Calu3 (cell line): ENCODE measurements around the gene FOXO1. TPM values are rescaled to one million over a fixed set of nuclear protein-coding genes. Genes with fewer than 3 reads are reported as not detected.

ENCODE experiments used
- BruUV-seq: library from RNA; stranded (reverse); fragments of 400-500 nt; replicated peaks from 2 replicates; lab custom pipeline; 2021; lab: Mats Ljungman, UMichigan
- CTCF ChIA-PET: fragments of 300-600 bp; sonication (Branson Sonifier 250); formaldehyde crosslinking; loops from one replicate; lab custom pipeline; 2022; ENCODE audit warnings: antibody characterized with exemption; lab: Charles Lee
- DNase-seq: peaks from one replicate; pipeline ENCODE4 v3.0.0; 2022
- H3K27ac Mint-ChIP-seq: one replicate; pipeline ENCODE4 v1.8.0; 2022; ENCODE audit warnings: mixed read lengths; ENCODE audit not compliant: unreplicated experiment
- H3K27me3 Mint-ChIP-seq: one replicate; pipeline ENCODE4 v1.8.0; 2022; ENCODE audit warnings: mixed read lengths; ENCODE audit not compliant: unreplicated experiment
- H3K36me3 Mint-ChIP-seq: one replicate; pipeline ENCODE4 v1.8.0; 2022; ENCODE audit warnings: mild to moderate bottlenecking, moderate library complexity, mixed read lengths; ENCODE audit not compliant: insufficient read depth, unreplicated experiment
- H3K4me1 Mint-ChIP-seq: one replicate; pipeline ENCODE4 v1.8.0; 2022; ENCODE audit warnings: mild to moderate bottlenecking, low read depth, mixed read lengths; ENCODE audit not compliant: unreplicated experiment
- H3K4me3 Mint-ChIP-seq: one replicate; pipeline ENCODE4 v1.8.0; 2022; ENCODE audit warnings: mild to moderate bottlenecking, low read depth, moderate library complexity, mixed read lengths; ENCODE audit not compliant: unreplicated experiment
- H3K9me3 Mint-ChIP-seq: one replicate; pipeline ENCODE4 v1.8.0; 2022; ENCODE audit warnings: low read depth, mixed read lengths; ENCODE audit not compliant: unreplicated experiment
- intact Hi-C: fragments of 100-400 bp; cut with micrococcal nuclease; formaldehyde crosslinking; loops from one replicate; pipeline ENCODE4 v1.10.0; 2022; ENCODE audit not compliant: unreplicated experiment
- total RNA-seq: library from RNA; stranded (reverse); gene quantifications from 2 replicates; pipeline ENCODE4 v1.2.3, GENCODE V29; 2022
- TF ChIP-seq, protein P1 (sequence below): fragments of 200-600 bp; IDR thresholded peaks from one replicate; pipeline ENCODE4 v1.8.0; 2022; ENCODE audit warnings: antibody characterized with exemption; ENCODE audit not compliant: unreplicated experiment

FOXO1 gene
- total RNA-seq, 1 experiment from 2014 or later = 11.3 TPM

DNA sequence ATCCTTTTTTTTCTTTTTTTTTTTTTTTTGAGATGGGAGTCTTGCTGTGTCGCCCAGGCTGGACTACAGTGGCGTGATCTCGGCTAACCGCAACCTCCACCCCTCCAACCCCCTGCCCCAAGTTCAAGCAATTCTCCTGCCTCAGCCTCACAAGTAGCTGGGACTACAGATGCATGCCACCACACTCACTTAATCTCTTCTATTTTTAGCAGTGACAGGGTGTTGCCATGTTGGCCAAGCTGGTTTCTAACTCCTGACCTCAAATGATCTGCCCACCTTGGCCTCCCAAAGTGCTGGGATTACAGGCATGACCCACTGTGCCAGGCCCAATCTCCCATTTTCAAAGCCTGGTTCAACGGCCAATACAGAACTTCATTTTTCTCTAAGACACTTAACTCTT lies 9.1 kb downstream of the FOXO1 start:
- DNase-seq = no peak
- H3K4me3 Mint-ChIP-seq = no peak overlapping the region
- peaks cover 14% of the 10 kb centered on the region for H3K4me1 Mint-ChIP-seq
- no peaks in the 10 kb centered on the region for H3K9me3 Mint-ChIP-seq
- BruUV-seq = no TSS peak
- CTCF ChIA-PET = no interaction called here
- no peak overlapping the region for H3K27ac Mint-ChIP-seq
- H3K36me3 Mint-ChIP-seq = no peaks in the 10 kb centered on the region
- intact Hi-C loops = no loop called here
- H3K27me3 Mint-ChIP-seq = no peaks in the 10 kb centered on the region
- TF ChIP-seq, protein P1, sequence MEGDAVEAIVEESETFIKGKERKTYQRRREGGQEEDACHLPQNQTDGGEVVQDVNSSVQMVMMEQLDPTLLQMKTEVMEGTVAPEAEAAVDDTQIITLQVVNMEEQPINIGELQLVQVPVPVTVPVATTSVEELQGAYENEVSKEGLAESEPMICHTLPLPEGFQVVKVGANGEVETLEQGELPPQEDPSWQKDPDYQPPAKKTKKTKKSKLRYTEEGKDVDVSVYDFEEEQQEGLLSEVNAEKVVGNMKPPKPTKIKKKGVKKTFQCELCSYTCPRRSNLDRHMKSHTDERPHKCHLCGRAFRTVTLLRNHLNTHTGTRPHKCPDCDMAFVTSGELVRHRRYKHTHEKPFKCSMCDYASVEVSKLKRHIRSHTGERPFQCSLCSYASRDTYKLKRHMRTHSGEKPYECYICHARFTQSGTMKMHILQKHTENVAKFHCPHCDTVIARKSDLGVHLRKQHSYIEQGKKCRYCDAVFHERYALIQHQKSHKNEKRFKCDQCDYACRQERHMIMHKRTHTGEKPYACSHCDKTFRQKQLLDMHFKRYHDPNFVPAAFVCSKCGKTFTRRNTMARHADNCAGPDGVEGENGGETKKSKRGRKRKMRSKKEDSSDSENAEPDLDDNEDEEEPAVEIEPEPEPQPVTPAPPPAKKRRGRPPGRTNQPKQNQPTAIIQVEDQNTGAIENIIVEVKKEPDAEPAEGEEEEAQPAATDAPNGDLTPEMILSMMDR = no peak

DNA sequence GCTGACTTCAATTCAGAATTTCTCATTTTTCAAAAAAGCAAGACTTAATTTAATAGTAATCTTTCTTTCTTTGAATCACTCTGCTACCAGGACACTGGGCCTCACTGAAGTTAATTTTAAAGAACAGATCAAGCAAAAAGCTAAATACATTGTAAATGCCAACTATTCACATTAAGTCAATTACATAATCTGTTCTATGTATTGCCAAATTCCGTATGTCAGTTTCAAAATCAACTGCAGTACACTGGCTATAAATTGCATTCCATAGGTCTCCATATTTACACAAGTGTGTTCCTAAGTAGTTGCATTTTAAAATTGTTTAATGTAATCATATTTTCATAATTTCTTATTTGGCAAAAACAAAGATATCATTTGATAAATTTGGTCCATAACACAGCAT lies 10.1 kb downstream of the FOXO1 start:
- BruUV-seq = no TSS peak

DNA sequence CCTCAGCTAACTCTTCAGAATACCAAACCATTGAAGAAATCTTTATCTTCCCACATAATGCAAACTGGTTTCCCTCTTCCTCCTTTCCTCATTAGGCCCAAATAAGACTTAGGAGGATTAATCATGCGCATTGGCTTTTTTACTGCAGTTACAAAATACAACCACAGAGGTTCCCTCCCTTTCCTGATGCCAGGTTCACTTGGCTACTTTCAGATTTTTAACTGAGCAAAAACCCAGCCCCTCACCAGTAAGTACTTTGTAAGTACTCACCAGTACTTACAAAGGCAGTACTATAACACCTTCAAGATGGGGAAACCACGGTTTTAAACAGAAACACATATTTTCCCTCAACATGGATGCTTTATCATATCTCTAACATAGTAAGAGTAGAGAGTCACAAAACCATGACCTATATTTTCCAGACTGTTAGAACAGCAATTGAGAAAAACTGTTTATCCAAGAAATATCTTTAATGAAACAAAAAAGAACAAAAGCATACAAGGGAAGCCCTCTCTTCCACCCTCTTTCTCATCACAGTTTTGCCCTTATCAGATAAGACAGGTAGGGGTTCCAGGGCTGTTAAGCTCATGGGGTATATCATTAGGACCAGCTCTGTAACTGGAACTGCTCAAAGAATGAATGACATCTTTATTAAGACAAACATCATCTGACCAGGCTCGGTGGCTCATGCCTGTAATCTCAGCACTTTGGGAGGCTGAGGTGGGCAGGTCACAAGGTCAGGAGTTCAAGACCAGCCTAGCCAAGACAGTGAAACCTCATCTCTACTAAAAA lies 12.7 kb downstream of the FOXO1 start:
- no peak overlapping the region for H3K27ac Mint-ChIP-seq
- BruUV-seq = no TSS peak
- no peaks in the 10 kb centered on the region for H3K27me3 Mint-ChIP-seq
- H3K4me1 Mint-ChIP-seq = peaks cover 14% of the 10 kb centered on the region
- intact Hi-C loops = no loop called here
- TF ChIP-seq, protein P1 = no peak
- H3K4me3 Mint-ChIP-seq = no peak overlapping the region
- no peak for DNase-seq
- H3K36me3 Mint-ChIP-seq = no peaks in the 10 kb centered on the region
- no peaks in the 10 kb centered on the region for H3K9me3 Mint-ChIP-seq
- CTCF ChIA-PET = no interaction called here

More for the DNA sequence above, 10.1 kb downstream of the FOXO1 start:
- Mint-ChIP-seq H3K4me1 (peaks cover 14% of the 10 kb centered on the region), H3K27ac (no peak overlapping the region), H3K4me3 (no peak overlapping the region), H3K36me3 (no peaks in the 10 kb centered on the region), H3K27me3 (no peaks in the 10 kb centered on the region), H3K9me3 (no peaks in the 10 kb centered on the region)
- no peak for DNase-seq
- intact Hi-C loops = no loop called here
- CTCF ChIA-PET = no interaction called here
- TF ChIP-seq, protein P1 = no peak

DNA sequence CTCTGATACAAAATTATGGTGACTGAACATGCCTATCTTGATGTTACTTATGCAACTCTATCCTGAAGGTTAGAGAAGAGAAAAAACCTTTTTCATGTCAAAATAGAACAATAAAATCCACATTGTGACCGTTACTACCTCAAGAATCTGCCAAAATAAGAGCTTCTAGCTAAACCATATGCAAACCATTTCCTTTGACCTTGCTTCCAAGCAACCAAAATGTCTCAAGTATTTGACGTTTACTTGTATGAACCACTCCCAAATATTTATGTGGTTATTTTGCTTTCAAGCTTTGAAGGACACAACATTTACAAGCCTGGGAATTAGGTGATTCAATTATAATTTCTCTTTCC lies 13.9 kb downstream of the FOXO1 start:
- Mint-ChIP-seq H3K27ac (no peak overlapping the region), H3K36me3 (no peaks in the 10 kb centered on the region), H3K4me3 (no peak overlapping the region), H3K4me1 (peaks cover 3% of the 10 kb centered on the region), H3K27me3 (no peaks in the 10 kb centered on the region), H3K9me3 (no peaks in the 10 kb centered on the region)
- DNase-seq = no peak
- intact Hi-C loops = no loop called here
- TF ChIP-seq, protein P1 = no peak
- CTCF ChIA-PET = interaction anchor here (0.7 kb wide), 2 partner anchors 320 to 1630 kb away, joined by 3 read pairs; no protein-coding TSS in a partner anchor
- no TSS peak for BruUV-seq
